NCI-H187 treated with DMSO at 0.1 percent for 48 hours (cell line): ENCODE measurements around the gene LGR5.

Source experiments
- DNase-seq: peaks from one replicate; lab custom pipeline; 2025; lab: John Stamatoyannopoulos, UW

LGR5 gene

GRCh38 chr12:71440345-71440762, 756 bp downstream of the LGR5 start:
- DNase-seq: no peak

DNA sequence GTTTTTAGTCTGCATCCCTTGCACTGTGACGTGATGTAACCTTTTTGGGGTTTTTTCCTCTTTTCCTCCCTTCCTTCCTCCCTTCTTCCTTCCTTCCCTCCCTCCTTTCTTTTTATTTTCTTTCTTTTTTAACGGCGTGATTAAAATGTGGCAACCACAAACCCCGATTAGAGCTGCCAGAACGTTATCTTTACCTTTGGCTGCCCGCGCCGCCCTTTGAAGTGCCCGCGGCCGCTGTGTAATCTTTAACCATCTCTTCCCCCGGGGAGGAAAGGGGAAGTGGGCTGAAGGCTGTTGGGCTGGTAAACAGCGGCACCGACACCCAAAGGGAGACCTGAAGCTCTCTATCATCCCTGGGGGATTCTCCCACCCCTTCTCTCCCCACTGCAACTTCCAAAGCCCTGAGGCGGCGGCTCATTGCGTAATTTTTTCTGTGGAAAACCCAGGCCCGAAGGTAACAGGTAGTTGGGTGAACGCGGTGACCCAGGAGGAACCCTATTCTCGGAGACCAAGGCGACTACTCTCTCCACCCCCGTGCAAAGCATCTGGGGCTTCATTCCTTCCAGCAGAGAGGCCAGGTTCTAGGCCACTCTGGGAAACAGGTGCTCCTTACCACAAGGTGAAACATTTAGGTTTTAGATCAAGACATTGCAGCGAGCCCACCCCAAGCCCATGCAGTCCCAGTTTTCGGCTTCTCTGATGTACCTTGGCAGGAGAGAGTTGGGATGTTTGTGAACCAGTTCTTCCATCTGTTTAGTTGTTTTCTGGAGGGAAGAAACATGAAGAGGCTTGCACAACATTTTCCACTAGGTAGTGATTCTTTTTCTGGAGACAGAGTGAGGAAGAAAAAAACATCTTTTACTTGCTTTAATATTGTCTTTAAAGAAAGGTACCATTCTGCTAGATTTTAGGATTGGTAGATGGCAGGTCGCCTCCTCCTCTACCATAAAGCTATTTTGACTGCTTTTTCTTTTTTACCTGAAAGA, 1.5 kb downstream of the LGR5 start:
- DNase-seq: no peak

GRCh38 chr12:71441836-71442566, 2.4 kb downstream of the LGR5 start:
- no peak for DNase-seq

- DNase-seq: no peak
Observed at GRCh38 chr12:71442567-71442931, 3.0 kb downstream of the LGR5 start.

GRCh38 chr12:71445071-71445470, 5.5 kb downstream of the LGR5 start:
- DNase-seq: no peak

DNA sequence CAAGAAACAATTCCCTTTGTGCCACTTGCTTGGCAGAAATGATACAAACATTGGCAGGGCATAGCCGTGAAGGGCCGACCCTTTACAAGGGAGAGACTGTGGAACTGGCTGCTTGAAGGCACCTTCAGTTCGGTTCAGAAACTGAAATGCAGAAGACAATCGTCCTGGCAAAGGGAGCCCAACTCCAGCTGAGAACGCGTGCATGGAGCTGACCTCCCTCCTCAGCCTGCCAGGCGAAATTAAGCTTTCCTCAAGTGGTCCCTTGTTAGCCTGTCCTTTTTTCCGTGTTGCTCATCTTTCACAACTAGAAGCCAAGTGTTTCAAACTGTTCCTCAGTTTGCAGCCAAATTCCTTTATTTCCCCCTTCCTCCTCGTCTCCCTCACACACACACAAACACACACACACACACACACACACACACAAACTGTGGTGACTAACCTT, 8.1 kb downstream of the LGR5 start:
- no peak for DNase-seq

GRCh38 chr12:71448150-71448581, 8.6 kb downstream of the LGR5 start:
- no peak for DNase-seq

- no peak for DNase-seq
Observed at GRCh38 chr12:71449373-71450070, 9.9 kb downstream of the LGR5 start.

- no peak for DNase-seq
Observed at GRCh38 chr12:71452006-71452405, 12.4 kb downstream of the LGR5 start.

DNA sequence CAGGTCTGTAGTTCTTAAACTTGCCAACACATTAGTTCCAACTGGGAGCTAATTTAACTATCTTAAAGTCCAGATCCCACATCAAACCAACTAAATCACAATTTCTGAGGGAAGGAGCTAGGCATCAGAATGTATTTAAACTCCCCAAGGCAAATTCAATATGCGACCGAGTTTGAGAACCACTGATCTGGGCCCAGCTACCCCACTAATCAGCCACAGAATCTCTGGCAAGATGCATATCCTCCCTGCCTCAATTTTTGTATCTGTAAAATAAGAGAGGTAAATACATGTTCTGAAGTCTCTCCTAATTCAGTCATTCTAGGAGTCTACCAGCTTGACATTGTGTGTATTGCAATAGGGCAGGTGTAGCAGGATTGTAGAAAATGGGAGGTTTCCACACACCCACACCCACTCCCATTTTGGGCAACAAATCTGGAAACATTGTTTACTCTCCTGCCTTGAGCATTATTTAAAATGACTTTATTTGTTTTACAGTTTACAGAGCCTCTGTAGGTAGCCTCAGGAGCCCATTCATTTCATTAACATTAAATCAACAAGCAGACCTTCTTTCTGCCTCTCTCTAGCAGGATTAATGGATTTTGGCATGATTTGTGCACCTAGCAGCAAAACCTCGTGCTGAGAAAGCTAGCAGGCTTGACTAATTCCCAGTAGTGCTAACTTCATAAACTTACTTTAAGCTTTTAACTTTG, 15.6 kb downstream of the LGR5 start:
- peak; percentile 57 for DNase-seq

DNA sequence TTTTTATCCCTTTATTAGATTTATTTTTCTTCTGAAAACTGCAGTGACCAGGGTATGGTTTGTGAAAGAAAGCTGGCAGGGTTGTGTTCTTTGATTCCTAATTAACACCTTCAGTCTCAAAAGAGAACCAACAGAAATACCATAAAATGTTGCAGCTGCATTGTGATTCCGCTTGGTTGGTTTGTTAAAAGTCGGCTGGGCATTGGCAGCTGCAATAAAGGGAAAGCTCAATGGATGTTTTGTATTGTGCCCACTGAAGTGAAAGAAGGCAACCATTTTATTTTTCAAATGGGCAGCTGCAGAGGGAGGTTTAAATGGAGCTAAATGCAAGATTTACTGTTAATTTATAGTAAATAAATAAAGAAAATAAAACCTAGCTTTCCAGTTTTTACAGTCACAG, 16.7 kb downstream of the LGR5 start:
- DNase-seq: no peak

DNA sequence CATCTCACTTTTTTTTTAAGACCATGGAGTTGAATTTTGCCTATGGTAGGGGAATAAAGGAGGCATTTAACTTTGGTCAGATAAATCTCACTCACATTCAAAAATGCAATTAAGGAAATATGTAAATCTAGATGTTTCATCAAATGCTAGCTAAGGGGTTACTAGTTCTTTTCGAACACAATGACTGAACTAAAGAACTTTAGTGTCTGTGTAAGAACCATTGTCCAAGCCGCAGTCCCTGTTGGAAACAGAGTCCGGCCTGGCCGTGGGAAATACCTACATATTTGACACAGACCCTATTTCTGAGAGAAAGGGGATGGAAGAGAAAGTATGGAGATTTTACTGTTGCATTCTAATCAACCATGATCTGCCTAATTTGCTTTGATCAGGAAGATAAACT, 17.4 kb downstream of the LGR5 start:
- DNase-seq: no peak

DNA sequence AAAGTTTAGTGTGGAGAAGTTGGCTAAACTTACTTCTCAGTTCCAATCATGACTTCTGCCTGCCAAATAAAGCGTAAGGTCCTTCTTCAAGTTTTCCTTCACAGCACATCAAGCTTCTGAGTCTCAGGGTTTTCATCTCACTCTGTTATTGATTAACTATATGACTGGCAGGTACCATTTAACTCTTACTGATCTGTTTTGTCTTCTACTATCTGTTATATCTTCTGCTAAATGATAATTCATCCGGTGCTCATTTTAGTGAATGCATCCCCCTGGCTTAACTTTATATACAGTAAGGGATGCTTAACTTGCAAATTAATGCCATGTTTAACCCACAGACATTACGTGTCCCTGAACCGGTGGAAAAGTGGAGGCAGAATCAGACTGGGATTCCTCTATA, 20.7 kb downstream of the LGR5 start:
- no peak for DNase-seq

DNA sequence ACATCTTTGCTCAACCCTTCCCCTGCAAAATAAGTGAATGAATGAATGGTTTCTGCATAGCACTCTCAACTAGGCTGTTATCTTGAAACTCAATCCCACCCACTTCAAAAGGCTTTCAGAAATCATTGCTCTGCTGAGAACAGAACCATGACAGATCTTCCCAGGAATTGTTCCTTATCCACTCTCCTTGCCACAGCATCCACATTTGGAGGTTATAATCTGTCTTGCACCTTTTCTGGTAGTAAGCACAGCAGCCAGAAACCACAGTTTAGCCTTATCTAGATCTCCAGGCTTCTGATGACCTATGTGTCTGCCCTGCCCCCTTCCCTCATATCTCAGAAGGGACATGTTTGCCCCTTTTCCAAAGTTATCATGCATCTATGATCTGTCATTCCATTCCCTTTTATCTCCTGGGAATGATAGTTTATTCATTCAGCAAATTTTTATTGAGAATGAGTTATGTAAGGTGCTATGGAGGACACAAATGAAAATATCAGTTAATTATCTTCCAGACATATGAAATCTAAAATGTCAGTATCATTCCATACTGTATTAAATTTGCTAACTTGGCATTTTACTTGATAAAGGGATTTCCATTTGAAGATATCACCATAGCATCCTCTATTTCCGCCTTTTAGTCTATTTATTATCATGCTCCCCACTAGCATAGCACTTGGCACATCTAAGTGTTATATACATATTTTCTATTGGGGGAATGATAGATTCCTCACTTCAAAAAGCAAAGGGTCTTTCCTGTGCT, 21.4 kb downstream of the LGR5 start:
- no peak for DNase-seq

DNA sequence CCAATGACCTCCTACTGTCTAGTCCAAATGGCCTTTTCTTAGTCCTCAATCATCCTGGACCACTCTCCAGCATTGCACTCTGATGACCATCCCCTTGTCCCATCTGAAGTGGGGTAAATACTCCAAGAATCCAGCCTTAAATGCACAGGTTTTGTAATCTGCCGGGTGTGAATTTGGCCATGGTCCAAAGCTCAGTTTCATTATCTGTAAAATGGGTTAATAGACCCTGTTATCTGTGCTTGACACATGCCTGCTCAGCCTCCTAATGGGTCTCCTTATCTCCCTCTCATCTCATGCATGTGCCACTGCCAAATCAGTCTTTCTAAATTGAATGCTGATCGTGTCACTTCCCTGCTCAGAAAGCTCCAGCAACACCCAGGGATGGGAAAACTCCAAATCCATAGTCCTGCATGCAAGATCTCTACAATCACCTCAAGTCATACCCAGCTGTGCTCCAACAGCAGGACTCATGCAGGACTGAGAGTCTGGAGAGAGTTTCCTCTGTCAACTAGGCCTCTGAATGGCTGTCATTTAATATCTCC, 22.3 kb downstream of the LGR5 start:
- no peak for DNase-seq

GRCh38 chr12:71465796-71466195, 26.2 kb downstream of the LGR5 start:
- DNase-seq: no peak

DNA sequence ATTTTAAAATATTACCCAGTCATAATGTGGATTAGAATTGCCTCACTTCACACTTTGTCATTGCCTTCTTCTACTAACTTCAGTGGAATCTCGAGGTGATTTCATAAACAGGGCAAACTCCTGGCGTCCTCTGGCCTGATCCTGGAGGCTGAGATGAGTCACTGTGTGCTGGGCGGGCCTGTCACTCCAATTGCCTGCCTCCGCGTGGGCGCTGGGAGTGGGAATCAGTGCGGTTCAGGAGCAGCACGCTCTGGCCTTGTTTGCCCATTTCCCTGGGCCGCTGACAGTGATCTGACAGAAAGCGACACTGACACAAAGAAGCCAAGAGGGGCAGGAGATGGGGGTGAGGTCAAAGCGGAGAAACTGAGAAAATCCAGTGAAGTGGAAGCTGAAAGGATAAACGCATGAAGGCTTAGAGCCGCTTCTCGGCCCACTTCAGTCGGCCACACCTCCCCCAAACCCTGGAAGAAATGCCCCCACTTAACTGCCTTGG, 29.7 kb downstream of the LGR5 start:
- no peak for DNase-seq

DNA sequence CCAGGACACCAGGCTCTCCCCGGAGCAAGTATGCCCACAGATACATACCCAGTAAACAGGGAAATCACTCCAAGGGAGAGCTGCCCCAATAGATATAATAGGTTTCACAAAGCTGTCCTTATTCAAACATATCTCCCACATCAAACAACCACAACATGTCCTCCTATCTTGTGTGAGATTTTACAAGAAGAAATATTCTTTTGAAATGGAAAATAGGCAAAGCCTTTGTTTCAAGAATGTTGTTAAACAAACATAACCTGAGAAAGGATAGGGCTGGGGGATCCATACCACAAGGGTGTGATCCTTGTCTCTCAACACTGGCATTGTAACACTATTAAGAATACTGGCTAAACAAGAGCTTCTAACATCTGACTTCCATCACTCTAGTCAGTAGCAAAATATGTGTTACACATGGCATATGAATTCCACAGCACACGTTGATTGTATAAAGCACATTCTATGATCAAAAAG, 32.9 kb downstream of the LGR5 start:
- DNase-seq: no peak

- DNase-seq: no peak
Observed at GRCh38 chr12:71474791-71475190, 35.2 kb downstream of the LGR5 start.

- no peak for DNase-seq
Observed at GRCh38 chr12:71475280-71475679, 35.7 kb downstream of the LGR5 start.
